OCI-LY1 (cell line): ENCODE results near the gene NAA80.
"Not testable (repeated sequence)": the region's sequence is repeated elsewhere in the genome, so short reads cannot be mapped to it uniquely, and the experiment has no call there.

Experiments used
- H2AFZ ChIP-seq: fragments of 200-600 bp; sonication (generic), shearing (Covaris generic); 2 replicates; pipeline ENCODE4 v1.6.0; 2014; ENCODE audit warnings: antibody characterized with exemption, mild to moderate bottlenecking, low read length
- H3F3A ChIP-seq: fragments of 200-600 bp; sonication (generic), shearing (Covaris generic); 2 replicates; pipeline ENCODE4 v1.6.0; 2014; ENCODE audit warnings: mild to moderate bottlenecking, antibody characterized with exemption, low read length, moderate library complexity; ENCODE audit not compliant: insufficient read depth
- H3K27ac ChIP-seq: fragments of 200-600 bp; sonication (generic); 2 replicates; pipeline ENCODE4 v1.5.1; 2014; ENCODE audit warnings: low read length, mixed run types, mild to moderate bottlenecking, low read depth; ENCODE audit not compliant: poor library complexity, severe bottlenecking
- H3K27me3 ChIP-seq: fragments of 200-600 bp; sonication (generic); 2 replicates; pipeline ENCODE4 v1.6.0; 2014; ENCODE audit warnings: antibody characterized with exemption, mild to moderate bottlenecking, low read length, moderate library complexity; ENCODE audit not compliant: insufficient read depth
- H3K36me3 ChIP-seq: fragments of 200-600 bp; sonication (generic); 2 replicates; pipeline ENCODE4 v1.6.1; 2014; ENCODE audit warnings: mild to moderate bottlenecking, antibody characterized with exemption, low read length, moderate library complexity, mixed read lengths; ENCODE audit not compliant: insufficient read depth
- H3K4me1 ChIP-seq: fragments of 200-600 bp; sonication (generic); 2 replicates; pipeline ENCODE4 v1.5.1; 2014; ENCODE audit warnings: mild to moderate bottlenecking, low read length, moderate library complexity; ENCODE audit not compliant: insufficient read depth, severe bottlenecking
- H3K4me2 ChIP-seq: fragments of 200-600 bp; sonication (generic), shearing (Covaris generic); 2 replicates; pipeline ENCODE4 v1.6.1; 2014; ENCODE audit warnings: low read length
- H3K4me3 ChIP-seq: fragments of 200-600 bp; sonication (generic); 2 replicates; pipeline ENCODE4 v1.5.1; 2014; ENCODE audit warnings: low read length, low read depth, mild to moderate bottlenecking, mixed read lengths; ENCODE audit not compliant: poor library complexity, severe bottlenecking
- H3K79me2 ChIP-seq: fragments of 200-600 bp; shearing (Covaris generic); 2 replicates; pipeline ENCODE4 v1.6.1; 2016; ENCODE audit warnings: mixed run types, low read length, mixed read lengths; ENCODE audit not compliant: insufficient read depth
- H3K9ac ChIP-seq: fragments of 200-600 bp; sonication (generic), shearing (Covaris generic); 2 replicates; pipeline ENCODE4 v1.6.1; 2014; ENCODE audit warnings: mild to moderate bottlenecking, low read length, mixed read lengths
- H3K9me2 ChIP-seq: fragments of 200-600 bp; sonication (generic), shearing (Covaris generic); 2 replicates; pipeline ENCODE4 v1.6.1; 2014; ENCODE audit warnings: low read depth, mild to moderate bottlenecking, low read length, mixed read lengths
- H3K9me3 ChIP-seq: fragments of 200-600 bp; shearing (Covaris generic); 2 replicates; pipeline ENCODE4 v1.6.1; 2014; ENCODE audit warnings: low read length, mixed read lengths
- H4K20me1 ChIP-seq: fragments of 200-600 bp; sonication (generic), shearing (Covaris generic); 2 replicates; pipeline ENCODE4 v1.6.0; 2016; ENCODE audit warnings: mild to moderate bottlenecking, low read length; ENCODE audit not compliant: insufficient read depth
- EZH2 ChIP-seq: fragments of 200-600 bp; sonication (generic), shearing (Covaris generic); IDR thresholded peaks from 2 replicates; pipeline ENCODE4 v1.8.0; 2017; ENCODE audit warnings: borderline replicate concordance, mixed run types, mild to moderate bottlenecking, antibody characterized with exemption, low read length, moderate library complexity, mixed read lengths
- TF ChIP-seq, protein P1 (sequence below): fragments of 200-600 bp; sonication (generic), shearing (Covaris generic); IDR thresholded peaks from 2 replicates; pipeline ENCODE4 v1.5.1; 2017; ENCODE audit warnings: mild to moderate bottlenecking, antibody characterized with exemption, low read length, moderate library complexity, mixed read lengths

NAA80 gene

DNA sequence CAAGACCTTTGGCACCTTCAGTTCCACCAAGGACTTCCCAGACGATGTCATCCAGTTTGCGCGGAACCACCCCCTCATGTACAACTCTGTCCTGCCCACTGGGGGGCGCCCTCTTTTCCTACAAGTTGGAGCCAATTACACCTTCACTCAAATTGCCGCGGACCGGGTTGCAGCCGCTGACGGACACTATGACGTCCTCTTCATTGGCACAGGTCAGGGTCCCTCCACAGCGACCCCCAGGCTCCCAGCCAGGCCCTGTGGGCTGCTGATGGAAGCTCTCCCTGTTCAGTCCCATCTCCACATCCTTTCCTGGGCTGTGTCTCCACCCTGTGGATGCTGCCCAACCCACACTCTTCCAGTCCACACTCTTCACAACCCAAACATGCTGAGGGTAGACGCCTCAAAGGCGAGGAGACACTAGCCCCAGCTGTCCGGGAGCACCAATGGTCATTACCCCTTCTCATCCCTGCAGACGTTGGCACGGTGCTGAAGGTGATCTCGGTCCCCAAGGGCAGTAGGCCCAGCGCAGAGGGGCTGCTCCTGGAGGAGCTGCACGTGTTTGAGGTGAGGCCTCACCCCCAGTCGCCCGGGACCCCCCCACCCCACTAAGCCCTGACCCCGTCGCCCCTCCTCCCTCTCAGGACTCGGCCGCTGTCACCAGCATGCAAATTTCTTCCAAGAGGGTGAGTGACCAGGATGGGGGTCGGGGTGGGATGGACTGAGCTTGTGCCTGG, 24.7 kb downstream of the NAA80 start:
- Histone ChIP-seq H3K27ac (no peak overlapping the region), H3K36me3 (no peaks in the 10 kb centered on the region), H3K4me1 (peaks cover 6% of the 10 kb centered on the region), H3F3A (no peaks in the 10 kb centered on the region), H3K9me3 (no peaks in the 10 kb centered on the region), H3K27me3 (no peaks in the 10 kb centered on the region), H3K9ac (no peak overlapping the region), H2AFZ (no peak overlapping the region), H3K4me3 (no peak overlapping the region), H3K79me2 (no peaks in the 10 kb centered on the region), H3K9me2 (no peaks in the 10 kb centered on the region), H3K4me2 (no peak overlapping the region; the same call in 1 of the 2 replicates), H4K20me1 (no peaks in the 10 kb centered on the region)
- TF ChIP-seq EZH2 = no peak
- TF ChIP-seq, protein P1, sequence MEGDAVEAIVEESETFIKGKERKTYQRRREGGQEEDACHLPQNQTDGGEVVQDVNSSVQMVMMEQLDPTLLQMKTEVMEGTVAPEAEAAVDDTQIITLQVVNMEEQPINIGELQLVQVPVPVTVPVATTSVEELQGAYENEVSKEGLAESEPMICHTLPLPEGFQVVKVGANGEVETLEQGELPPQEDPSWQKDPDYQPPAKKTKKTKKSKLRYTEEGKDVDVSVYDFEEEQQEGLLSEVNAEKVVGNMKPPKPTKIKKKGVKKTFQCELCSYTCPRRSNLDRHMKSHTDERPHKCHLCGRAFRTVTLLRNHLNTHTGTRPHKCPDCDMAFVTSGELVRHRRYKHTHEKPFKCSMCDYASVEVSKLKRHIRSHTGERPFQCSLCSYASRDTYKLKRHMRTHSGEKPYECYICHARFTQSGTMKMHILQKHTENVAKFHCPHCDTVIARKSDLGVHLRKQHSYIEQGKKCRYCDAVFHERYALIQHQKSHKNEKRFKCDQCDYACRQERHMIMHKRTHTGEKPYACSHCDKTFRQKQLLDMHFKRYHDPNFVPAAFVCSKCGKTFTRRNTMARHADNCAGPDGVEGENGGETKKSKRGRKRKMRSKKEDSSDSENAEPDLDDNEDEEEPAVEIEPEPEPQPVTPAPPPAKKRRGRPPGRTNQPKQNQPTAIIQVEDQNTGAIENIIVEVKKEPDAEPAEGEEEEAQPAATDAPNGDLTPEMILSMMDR = peak; percentile 95

DNA sequence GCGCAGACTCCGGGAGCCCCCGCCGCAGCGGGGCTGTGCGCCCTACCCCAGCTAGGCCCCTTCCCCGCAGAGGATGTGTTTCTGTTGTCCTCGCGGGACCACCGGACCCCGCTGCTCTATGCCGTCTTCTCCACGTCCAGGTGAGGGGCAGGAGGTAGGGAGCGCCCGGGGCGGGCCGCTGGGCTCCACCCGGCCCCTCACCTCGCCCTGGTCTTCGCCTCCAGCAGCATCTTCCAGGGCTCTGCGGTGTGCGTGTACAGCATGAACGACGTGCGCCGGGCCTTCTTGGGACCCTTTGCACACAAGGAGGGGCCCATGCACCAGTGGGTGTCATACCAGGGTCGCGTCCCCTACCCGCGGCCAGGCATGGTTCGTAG, 25.5 kb downstream of the NAA80 start:
- no peak for TF ChIP-seq EZH2
- TF ChIP-seq, protein P1 = no peak
- H3K4me2 ChIP-seq = no peak overlapping the region

DNA sequence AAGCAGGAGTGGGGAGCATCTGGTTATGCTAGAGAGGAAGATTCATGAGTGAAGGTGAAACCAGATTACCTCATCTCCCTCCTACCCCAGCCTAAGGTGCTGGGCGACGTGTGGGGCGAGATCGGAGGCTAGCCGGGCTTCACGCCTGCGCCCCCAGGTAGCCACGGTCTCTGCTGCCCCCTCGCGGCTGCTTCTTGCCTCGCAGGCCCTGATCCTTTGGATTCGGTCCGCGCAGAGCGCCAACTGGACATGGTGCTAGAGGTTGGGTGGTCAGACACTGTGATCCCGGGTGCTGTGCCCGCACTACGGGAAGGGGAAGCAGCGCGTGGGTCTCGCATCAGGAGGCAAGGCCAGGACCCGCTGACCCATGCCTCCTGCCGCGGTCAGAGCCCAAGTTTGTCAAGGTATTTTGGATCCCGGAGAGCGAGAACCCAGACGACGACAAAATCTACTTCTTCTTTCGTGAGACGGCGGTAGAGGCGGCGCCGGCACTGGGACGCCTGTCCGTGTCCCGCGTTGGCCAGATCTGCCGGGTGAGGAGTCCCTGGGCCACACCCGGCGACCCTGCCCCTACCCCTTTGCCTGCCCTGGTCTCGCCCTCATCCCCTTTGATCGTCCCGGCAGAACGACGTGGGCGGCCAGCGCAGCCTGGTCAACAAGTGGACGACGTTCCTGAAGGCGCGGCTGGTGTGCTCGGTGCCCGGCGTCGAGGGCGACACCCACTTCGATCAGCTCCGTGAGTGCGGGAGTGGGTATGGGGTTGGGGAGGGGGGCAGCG, 26.1 kb downstream of the NAA80 start:
- Histone ChIP-seq H4K20me1 (no peaks in the 10 kb centered on the region), H3K9ac (no peak overlapping the region), H3K4me2 (peak overlapping the region; percentile 26; the same call in 1 of the 2 replicates), H3K4me1 (peaks cover 6% of the 10 kb centered on the region), H3K36me3 (no peaks in the 10 kb centered on the region), H3K9me3 (no peaks in the 10 kb centered on the region), H3K27ac (no peak overlapping the region), H3F3A (no peaks in the 10 kb centered on the region), H3K4me3 (no peak overlapping the region), H3K9me2 (no peaks in the 10 kb centered on the region), H2AFZ (no peak overlapping the region), H3K27me3 (no peaks in the 10 kb centered on the region), H3K79me2 (no peaks in the 10 kb centered on the region)
- TF ChIP-seq, protein P1 = peak; percentile 97
- no peak for TF ChIP-seq EZH2

More for the DNA sequence above, 25.5 kb downstream of the NAA80 start:
- no peak overlapping the region for H3K4me3 ChIP-seq
- no peaks in the 10 kb centered on the region for H3K9me2 ChIP-seq
- H3K9me3 ChIP-seq = no peaks in the 10 kb centered on the region
- no peak overlapping the region for H2AFZ ChIP-seq
- no peaks in the 10 kb centered on the region for H3K27me3 ChIP-seq
- no peak overlapping the region for H3K27ac ChIP-seq
- no peaks in the 10 kb centered on the region for H3K36me3 ChIP-seq
- no peaks in the 10 kb centered on the region for H3F3A ChIP-seq
- H3K4me1 ChIP-seq = peaks cover 6% of the 10 kb centered on the region
- H3K79me2 ChIP-seq = no peaks in the 10 kb centered on the region
- no peak overlapping the region for H3K9ac ChIP-seq
- no peaks in the 10 kb centered on the region for H4K20me1 ChIP-seq

DNA sequence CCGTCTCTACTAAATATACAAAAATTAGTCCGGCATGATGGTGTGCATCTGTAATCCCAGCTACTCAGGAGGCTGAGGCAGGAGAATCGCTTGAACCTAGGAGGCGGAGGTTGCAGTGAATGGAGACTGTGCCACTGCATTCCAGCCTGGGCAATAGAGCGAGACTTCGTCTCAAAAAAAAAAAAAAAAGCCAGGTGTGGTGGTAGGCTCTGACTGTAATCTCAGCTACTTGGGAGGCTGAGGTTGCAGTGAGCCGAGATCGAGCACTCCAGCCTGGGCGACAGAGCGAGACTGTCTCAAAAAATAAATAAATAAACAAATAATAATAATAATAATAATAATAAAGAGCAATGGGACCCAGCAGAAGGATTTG, 26.7 kb downstream of the NAA80 start:
- H3K4me2 ChIP-seq, H3K4me1 ChIP-seq: not testable (repeated sequence)

More for the DNA sequence above, 26.7 kb downstream of the NAA80 start:
- H3K9me3 ChIP-seq, H3K27me3 ChIP-seq, H3K4me3 ChIP-seq, H3F3A ChIP-seq, H3K79me2 ChIP-seq, H2AFZ ChIP-seq, H3K27ac ChIP-seq, H3K9ac ChIP-seq, H4K20me1 ChIP-seq, H3K36me3 ChIP-seq, H3K9me2 ChIP-seq: not testable (repeated sequence)
